ENCODE measurements around the gene TUFT1.

Gene TUFT1

GRCh38 chr1:151553659-151554058 is 13.6 kb downstream of the TUFT1 start:
- CTCF ChIA-PET: no interaction called here
- TF ChIP-seq SP1 (IDR thresholded peaks at IDR 0.05): no peak
- TF ChIP-seq BHLHE40 (IDR thresholded peaks at IDR 0.05; ENCODE audit: borderline replicate concordance): no peak
- TF ChIP-seq L3MBTL2 (conservative IDR thresholded peaks at IDR 0.05): no peak
- TF ChIP-seq ARNT (IDR thresholded peaks at IDR 0.05): no peak
- no peak for TF ChIP-seq LEF1 (IDR thresholded peaks at IDR 0.05; ENCODE audit: borderline replicate concordance)
- TF ChIP-seq CTBP1 (IDR thresholded peaks at IDR 0.05; ENCODE audit: borderline replicate concordance): no peak
- DNase-seq (ENCODE audit: extremely low spot score): no peak
- POLR2A ChIA-PET: interaction anchor here (1.2 kb wide), 1 partner anchor 13 kb away, joined by 5 read pairs; the partner anchor contains the start of gene TUFT1

- DNase-seq (ENCODE audit: extremely low spot score): no peak
- POLR2A ChIA-PET: no interaction called here
- CTCF ChIA-PET: no interaction called here
- TF ChIP-seq HDGF (IDR thresholded peaks at IDR 0.05; ENCODE audit: borderline replicate concordance) (no peak), ELF4 (IDR thresholded peaks at IDR 0.05) (no peak), TARDBP (IDR thresholded peaks at IDR 0.05) (no peak), FOXA1 (IDR thresholded peaks at IDR 0.05) (no peak), FOXM1 (IDR thresholded peaks at IDR 0.05; ENCODE audit: borderline replicate concordance) (no peak), BHLHE40 (IDR thresholded peaks at IDR 0.05; ENCODE audit: borderline replicate concordance) (no peak), FOXK2 (IDR thresholded peaks at IDR 0.05) (no peak), SUZ12 (IDR thresholded peaks at IDR 0.05) (no peak), L3MBTL2 (conservative IDR thresholded peaks at IDR 0.05) (no peak), PKNOX1 (IDR thresholded peaks at IDR 0.05) (no peak), NFRKB (IDR thresholded peaks at IDR 0.05) (no peak)
Measured at GRCh38 chr1:151556052-151556451, 15.9 kb downstream of the TUFT1 start.

- DNase-seq (ENCODE audit: extremely low spot score): no peak
- ChIA-PET POLR2A (interaction anchor here (3.2 kb wide), 1 partner anchor 23 kb away, joined by 13 read pairs; the partner anchor contains the start of gene TUFT1), CTCF (interaction anchor here (0.6 kb wide), 2 partner anchors 14 to 32 kb away, joined by 3 read pairs; no protein-coding TSS in a partner anchor)
- TF ChIP-seq SP1 (IDR thresholded peaks at IDR 0.05) (no peak), TARDBP (IDR thresholded peaks at IDR 0.05) (no peak), NFRKB (IDR thresholded peaks at IDR 0.05) (no peak), FOXM1 (IDR thresholded peaks at IDR 0.05; ENCODE audit: borderline replicate concordance) (no peak)
Measured at GRCh38 chr1:151562661-151563060, 22.6 kb downstream of the TUFT1 start.

- CTCF ChIA-PET: no interaction called here
- no peak for DNase-seq (ENCODE audit: extremely low spot score)
- POLR2A ChIA-PET: interaction anchor here (3.2 kb wide), 1 partner anchor 23 kb away, joined by 13 read pairs; the partner anchor contains the start of gene TUFT1
- TF ChIP-seq FOXA1 (IDR thresholded peaks at IDR 0.05) (no peak), SUZ12 (IDR thresholded peaks at IDR 0.05) (no peak), FOXM1 (IDR thresholded peaks at IDR 0.05; ENCODE audit: borderline replicate concordance) (no peak), HDGF (IDR thresholded peaks at IDR 0.05; ENCODE audit: borderline replicate concordance) (no peak), SP1 (IDR thresholded peaks at IDR 0.05) (no peak), PKNOX1 (IDR thresholded peaks at IDR 0.05) (no peak), ZNF384 (IDR thresholded peaks at IDR 0.05) (no peak)
Measured at GRCh38 chr1:151563376-151563775, 23.3 kb downstream of the TUFT1 start.

- POLR2A ChIA-PET: no interaction called here
- CTCF ChIA-PET: no interaction called here
- no peak for DNase-seq (ENCODE audit: extremely low spot score)
- TF ChIP-seq NFRKB (IDR thresholded peaks at IDR 0.05) (no peak), BHLHE40 (IDR thresholded peaks at IDR 0.05; ENCODE audit: borderline replicate concordance) (no peak), HDGF (IDR thresholded peaks at IDR 0.05; ENCODE audit: borderline replicate concordance) (no peak), FOXA1 (IDR thresholded peaks at IDR 0.05) (no peak), PKNOX1 (IDR thresholded peaks at IDR 0.05) (no peak), LEF1 (IDR thresholded peaks at IDR 0.05; ENCODE audit: borderline replicate concordance) (no peak), ARNT (IDR thresholded peaks at IDR 0.05) (no peak), SP1 (IDR thresholded peaks at IDR 0.05) (no peak), ELF4 (IDR thresholded peaks at IDR 0.05) (no peak), FOXM1 (IDR thresholded peaks at IDR 0.05; ENCODE audit: borderline replicate concordance) (no peak), TARDBP (IDR thresholded peaks at IDR 0.05) (no peak), CTBP1 (IDR thresholded peaks at IDR 0.05; ENCODE audit: borderline replicate concordance) (no peak), L3MBTL2 (conservative IDR thresholded peaks at IDR 0.05) (no peak), ZNF384 (IDR thresholded peaks at IDR 0.05) (no peak)
Measured at GRCh38 chr1:151565502-151566189, 25.5 kb downstream of the TUFT1 start.

GRCh38 chr1:151568626-151569088 is 28.5 kb downstream of the TUFT1 start:
- TF ChIP-seq CTBP1 (IDR thresholded peaks at IDR 0.05; ENCODE audit: borderline replicate concordance): no peak
- no peak for TF ChIP-seq SUZ12 (IDR thresholded peaks at IDR 0.05)
- no peak for TF ChIP-seq PKNOX1 (IDR thresholded peaks at IDR 0.05)
- no peak for TF ChIP-seq TARDBP (IDR thresholded peaks at IDR 0.05)
- no peak for TF ChIP-seq ARNT (IDR thresholded peaks at IDR 0.05)
- no peak for TF ChIP-seq FOXK2 (IDR thresholded peaks at IDR 0.05)
- TF ChIP-seq NFRKB (IDR thresholded peaks at IDR 0.05): no peak
- DNase-seq (ENCODE audit: extremely low spot score): no peak
- CTCF ChIA-PET: interaction anchor here (0.6 kb wide), 1 partner anchor 466 kb away, joined by 3 read pairs; no protein-coding TSS in a partner anchor
- POLR2A ChIA-PET: no interaction called here
